HG02885 (cell line): ENCODE measurements around the gene FSTL4.

Experiments
- ATAC-seq: cut with Tn5 transposase; IDR thresholded peaks from one replicate; pipeline ENCODE4 v1.9.1; 2021; ENCODE audit warnings: mild to moderate bottlenecking; ENCODE audit not compliant: unreplicated experiment, poor library complexity

The FSTL4 gene

DNA sequence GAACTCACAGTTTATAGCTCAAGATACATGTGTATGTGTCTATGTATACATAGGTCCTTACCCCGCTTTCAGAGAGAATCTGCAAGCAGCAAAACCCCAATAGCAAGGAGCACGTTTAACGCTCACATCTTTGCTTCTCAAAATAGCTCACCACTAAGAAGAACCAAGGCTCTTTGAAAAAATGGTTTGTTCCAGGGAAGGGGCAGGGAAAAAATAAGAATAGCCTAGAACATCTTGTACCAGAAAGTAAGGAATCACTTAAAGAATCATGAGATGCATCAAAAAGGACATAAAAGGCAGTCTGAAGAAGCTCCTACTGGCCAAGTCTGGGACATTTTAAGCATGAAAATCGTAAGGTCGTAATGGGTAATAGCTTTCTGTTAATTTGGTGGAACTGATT lies 196.4 kb downstream of the FSTL4 start:
- no peak for ATAC-seq

DNA sequence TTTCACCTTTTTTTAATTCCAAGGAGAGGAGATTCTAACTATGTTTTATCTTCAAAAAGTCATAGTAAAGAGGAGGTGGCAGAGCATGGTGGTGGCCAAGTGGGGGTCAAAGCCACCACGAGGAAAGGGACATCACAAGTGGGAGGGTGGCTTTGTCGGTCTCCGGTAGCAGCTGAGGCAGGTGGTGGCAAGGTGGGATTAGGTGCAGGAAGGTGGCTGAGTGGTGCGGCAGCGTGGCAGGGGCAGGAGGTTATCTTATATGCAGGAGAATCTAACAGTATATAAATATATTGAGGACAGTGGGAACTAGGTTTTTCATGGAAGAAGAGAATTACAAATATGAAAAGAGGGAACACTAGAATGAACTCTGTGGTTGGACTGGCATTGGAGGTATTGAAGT lies 196.8 kb downstream of the FSTL4 start:
- no peak for ATAC-seq

DNA sequence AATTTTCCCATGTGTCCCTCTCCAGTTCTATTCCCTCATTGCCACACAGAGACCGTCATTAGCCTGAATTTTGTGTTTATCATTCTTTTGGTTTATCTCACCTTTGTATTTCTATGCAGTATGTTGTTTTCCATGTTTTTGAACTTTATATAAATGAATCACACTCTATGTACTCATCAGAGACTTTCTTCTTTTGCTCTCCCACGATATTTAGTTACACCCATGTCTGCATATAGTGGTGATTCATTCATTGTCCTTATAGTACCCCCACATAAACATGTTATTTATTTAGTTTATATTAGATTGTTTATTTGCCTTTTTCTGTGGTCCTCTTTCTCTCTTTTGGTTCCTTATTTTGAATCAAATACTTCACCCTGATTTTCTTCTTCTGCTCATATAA lies 199.7 kb downstream of the FSTL4 start:
- no peak for ATAC-seq

GRCh38 chr5:133410335-133410828 lies 202.0 kb downstream of the FSTL4 start:
- no peak for ATAC-seq

DNA sequence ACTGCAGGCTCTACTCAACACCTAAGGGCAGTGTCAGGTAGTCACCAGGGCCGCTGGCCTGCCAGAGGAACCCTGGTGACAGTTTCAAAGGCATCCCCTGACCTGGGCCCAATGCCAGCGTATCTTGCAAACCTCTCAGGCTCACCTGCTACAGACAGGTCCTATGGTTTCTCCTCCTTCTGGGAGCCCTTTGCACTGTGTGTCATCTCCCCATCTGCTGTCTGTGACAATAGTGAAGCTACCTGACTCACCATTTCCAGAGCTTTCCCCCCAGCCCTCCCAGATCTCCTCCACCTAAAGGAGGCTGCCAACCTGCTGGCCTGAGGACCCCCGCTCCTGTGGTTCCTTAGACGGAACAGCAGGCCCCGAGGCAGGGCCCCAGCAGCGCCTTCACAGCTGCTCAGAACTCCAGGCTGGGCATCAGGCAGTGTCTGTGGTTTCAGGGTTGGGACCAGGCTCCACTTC lies 203.1 kb downstream of the FSTL4 start:
- no peak for ATAC-seq

GRCh38 chr5:133408322-133408721 lies 204.0 kb downstream of the FSTL4 start:
- ATAC-seq = no peak

DNA sequence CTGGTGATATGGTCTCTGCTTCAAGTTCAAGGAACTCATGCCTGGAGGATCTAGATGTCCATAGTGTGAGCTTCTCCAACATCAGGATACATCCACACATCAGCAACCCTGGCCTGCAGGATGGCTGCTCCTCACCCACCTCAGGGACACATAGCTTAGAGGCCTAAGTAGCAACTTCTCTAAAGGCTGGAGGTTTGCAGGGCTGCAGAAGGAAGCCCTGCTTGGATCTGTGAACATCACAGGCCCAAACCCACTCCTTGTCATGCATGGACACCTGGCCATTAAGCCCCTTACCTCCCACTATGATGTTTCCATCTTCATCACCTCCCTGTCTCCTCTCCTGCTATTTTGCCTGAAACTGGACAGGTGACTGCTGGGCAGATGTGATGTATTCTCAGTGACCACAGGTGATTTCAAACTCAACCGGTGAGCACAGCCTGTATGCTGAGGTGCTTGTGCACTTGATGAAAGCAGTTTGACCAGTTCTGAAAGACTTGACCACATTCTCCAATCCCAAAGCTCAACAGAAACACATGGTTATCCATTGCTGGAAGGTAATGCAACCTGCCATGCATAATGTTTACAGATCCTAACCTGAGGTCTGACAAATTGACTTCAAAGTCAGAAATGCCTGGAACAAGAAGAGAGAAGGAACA lies 205.2 kb downstream of the FSTL4 start:
- no peak for ATAC-seq

DNA sequence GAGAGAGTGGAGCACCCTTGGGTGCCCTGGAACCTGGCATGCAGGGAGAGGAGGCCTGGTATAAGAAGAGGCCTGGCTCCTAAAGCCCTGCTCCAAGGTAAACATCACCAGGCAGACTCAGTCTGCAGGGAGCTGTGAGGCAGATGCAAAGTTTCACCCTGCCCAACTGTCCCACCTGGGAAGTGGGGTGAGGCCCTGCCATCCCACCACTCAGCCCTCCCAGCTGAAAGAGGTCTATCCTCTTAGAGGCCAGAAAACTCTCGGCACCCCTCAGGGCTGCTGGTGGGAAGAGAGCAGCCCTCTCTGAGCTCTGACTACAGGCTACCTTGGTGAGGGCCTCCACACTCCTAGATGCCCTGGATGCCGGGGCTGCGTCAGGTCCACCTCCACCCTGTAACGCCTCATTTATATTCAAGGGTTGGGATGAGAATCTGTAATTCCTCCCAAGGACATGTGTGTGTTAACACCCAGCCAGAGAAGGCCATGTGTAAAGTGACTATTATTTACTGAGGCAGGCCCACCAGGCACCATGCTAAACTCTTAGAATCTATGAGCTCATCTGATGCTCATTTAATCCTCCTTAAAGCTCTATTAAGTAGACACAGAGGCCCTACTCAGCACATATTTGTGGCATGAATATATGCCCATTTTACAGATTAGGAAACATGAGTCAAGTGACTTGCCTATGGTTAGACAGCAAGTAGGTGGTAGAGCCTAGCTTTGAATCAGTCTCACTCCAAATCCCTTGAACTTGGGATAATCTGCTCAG lies 205.9 kb downstream of the FSTL4 start:
- ATAC-seq = no peak

DNA sequence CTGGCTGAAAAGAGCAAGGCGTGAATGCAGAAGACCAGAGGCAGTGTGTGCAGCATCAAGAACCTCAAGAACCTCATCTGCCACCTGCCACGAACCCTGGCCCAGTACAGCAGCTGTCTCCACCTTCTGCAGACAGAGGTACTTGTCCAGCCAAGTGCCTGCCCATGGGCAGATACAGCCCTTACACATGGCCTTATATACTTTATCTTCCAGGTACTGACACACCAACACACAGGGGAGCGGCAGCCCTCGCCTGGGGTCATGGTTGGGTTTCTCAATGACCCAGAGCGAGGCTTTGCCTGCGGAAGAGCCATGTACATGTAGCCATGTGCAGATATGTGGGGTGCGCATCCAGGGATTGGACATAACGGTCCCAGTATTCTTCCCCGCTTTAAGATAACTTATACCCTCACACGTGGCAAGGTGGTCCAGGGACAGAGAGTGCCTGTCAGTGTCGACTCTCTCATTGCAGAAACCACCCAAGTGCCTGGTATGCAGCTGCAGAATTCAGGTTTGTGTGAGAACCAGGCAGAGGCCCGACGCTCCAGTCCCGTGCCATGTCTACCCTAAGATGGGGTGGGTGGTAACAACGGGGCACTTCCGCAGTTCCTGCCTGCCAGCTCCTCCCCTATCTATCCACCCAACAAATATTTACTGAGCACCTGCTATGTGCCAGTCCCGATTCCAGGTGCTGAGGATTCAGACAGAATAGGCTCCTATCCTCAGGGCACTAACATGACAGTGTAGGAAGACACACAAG lies 206.9 kb downstream of the FSTL4 start:
- ATAC-seq = no peak

GRCh38 chr5:133404724-133405123 lies 207.6 kb downstream of the FSTL4 start:
- no peak for ATAC-seq

DNA sequence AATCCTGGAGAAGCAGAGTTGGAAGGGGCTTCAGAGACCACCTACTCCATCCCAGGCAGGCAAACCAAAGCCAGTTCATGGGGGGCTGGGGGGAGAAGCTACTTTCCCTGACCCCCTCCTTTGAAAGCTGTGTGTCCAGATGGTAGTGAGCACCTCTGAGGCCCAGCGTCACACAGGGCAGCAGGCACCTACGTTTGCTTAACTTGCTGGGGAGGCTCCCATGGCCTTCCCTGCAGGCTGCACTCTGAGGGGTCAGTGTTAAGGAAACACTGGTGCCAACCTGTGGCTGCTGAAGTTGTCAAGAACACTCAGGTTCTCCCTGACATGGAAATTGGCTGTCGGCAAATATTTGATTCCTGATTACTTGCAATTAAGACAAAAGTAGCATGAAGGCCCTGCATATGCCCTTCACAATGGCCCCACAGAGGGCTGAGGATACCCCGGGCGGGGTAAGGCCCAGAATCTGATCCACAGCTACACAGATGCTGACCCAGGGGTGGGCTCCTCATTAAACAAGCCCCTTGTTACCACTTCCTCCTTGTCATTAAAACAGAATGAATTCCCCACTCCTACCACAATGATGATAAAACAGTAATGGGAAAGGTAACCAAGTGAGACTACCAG lies 208.5 kb downstream of the FSTL4 start:
- ATAC-seq = no peak

DNA sequence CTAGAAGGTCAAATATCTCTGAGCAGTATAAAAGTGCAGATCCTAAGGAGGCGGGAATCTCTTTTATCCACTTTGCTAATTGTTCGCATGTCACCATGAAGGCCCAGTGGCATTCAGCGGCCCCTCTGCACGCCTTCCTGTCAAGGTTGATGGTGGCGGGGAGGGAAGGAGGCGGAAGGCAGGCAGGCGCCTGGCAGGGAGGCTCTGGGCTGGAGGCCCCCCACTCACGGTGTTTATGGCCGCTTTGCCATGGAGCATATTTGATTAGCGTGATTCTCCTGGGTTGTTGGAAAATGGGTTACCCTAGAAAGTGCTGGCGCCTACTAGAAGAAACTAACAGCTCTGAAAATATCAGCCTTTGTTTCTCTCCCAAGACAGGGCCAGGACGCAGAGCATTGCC lies 209.6 kb downstream of the FSTL4 start:
- no peak for ATAC-seq

GRCh38 chr5:133401731-133402347 lies 210.5 kb downstream of the FSTL4 start:
- ATAC-seq = no peak

GRCh38 chr5:133400831-133401351 lies 211.4 kb downstream of the FSTL4 start:
- no peak for ATAC-seq

DNA sequence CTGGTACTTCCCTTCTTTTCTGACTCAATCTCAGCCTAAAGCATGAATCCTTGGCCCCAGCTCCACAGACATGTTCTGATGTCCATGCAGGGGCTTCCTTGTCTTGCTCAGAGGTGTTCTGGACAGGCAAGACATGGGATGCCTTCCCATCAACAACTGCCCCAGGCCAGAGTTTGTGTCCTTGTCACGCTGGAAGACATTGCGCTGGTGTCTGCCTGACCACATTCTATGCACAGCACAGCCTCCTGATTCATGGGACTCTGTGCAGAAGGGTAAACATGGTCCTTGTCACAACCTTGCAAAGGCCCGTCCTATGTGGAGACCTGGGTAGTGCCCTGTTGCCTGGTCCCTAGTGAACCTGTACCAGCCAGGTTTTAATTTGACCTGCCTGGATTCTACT lies 212.2 kb downstream of the FSTL4 start:
- ATAC-seq = no peak

DNA sequence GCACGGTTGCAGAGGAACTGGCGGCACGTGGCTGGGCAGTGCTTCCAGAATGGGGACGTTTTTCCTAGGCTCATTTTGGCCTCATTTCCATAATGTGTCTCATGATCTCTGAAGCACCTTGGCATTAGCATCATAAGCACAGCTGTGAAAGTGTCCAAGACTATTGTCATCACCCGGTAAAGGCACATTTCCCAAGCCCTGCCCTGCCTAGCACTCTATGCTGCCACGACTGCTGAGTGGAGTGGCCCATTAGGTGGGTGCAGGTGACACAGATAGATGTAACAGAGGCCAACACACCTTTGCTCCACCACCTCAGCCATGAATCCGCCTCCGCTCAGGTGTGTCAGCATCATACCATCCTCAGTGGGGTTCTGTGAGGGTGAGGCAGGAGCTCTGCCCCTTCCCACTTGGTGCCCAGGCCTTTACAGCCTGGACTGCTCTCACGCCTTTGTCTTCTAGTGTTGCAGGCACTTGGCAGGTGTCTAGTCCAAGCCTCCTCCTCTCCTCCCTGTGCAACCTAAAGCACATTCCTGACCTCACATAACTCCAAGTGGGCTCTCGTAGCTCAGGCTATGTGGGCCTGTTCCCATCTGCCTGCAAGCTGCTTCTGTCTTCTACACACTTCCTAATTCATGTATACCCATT lies 213.0 kb downstream of the FSTL4 start:
- ATAC-seq = no peak

DNA sequence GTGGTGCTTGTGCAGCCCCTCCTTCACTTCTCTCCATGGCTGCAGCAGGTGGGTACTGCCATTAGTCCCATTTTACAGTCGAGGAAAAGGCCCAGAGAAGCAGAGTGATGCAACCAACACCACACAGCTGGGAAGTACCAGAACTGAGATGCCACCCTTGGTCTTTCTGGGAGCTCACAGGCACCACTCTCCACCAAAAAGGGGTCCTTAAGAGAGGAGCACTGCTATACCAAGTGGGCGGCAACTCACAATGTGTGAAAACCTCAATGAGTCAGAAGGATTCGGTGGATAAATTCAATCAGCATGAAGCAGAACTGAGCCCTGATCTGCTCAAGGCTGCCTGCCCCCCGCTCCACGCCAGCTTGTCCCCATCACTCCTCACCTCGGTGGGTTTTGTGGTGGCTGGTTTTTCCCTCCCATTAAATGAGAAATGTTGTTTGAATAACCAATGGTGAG lies 213.7 kb downstream of the FSTL4 start:
- no peak for ATAC-seq

DNA sequence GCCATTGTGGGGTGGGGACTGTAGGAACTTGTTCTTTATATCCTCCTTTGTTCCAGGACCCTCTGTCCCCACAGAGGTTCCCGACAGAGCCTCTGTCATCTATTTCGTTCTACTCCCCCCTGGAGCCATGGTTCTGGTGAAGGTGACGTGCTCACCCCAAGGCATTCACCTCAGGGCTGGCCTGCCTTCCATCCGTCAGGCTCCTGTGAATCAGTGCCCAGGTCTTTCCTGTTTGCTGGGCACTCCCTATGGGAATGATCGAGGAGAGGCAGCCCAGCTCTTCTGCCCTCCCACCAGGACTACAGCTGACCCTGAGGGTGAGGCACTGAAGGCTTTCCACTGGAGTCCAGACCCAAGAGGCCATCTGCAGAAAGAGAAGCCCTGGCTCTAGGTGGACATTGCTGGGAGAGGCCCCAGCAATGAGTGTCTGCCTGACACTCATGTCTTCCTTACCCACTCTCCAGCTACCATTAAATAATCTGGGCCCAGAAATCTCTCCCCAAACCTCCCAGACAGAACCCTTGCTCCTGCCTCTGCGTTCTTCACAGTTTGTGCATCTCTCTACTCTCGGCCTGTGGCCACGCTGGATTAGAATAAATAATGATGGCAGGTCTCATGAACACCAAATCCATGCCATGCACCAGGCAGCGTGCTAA lies 214.2 kb downstream of the FSTL4 start:
- ATAC-seq = no peak

DNA sequence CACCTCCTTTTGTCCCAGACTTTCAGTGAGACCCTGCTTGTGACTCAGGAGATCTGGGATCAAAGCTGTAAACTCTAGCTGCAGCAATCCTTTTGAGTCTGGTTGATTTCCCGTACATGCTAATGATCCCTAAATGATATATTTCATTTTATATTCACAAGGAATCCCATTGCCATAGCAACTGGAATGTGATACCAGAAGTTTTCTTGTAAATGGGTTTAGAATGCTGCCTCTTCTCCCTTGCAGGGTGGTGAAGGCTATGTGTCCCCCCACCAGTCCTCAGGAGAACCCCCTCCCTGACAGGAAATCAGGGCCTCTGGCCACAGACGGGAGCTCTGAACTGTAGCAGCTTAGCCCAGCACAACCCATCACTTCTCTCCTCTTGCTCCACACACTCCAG lies 215.0 kb downstream of the FSTL4 start:
- no peak for ATAC-seq
